GF-D8 (cell line): ENCODE results near the gene COL23A1.

Experiments
- DNase-seq: peaks from one replicate; lab custom pipeline; 2025; lab: John Stamatoyannopoulos, UW

COL23A1 gene

GRCh38 chr5:178554311-178554710 lies 35.9 kb downstream of the COL23A1 start:
- no peak for DNase-seq

- no peak for DNase-seq
Observed at GRCh38 chr5:178553517-178553916, 36.7 kb downstream of the COL23A1 start.

GRCh38 chr5:178551468-178551867 lies 38.7 kb downstream of the COL23A1 start:
- DNase-seq, result no peak

GRCh38 chr5:178551059-178551458 lies 39.1 kb downstream of the COL23A1 start:
- peak; percentile 7 for DNase-seq

- DNase-seq, result no peak
Observed at GRCh38 chr5:178548746-178549145, 41.4 kb downstream of the COL23A1 start.

GRCh38 chr5:178547753-178548415 lies 42.3 kb downstream of the COL23A1 start:
- DNase-seq, result no peak

GRCh38 chr5:178547052-178547666 lies 43.0 kb downstream of the COL23A1 start:
- no peak for DNase-seq

- DNase-seq, result no peak
Observed at GRCh38 chr5:178546675-178547033, 43.5 kb downstream of the COL23A1 start.

GRCh38 chr5:178545941-178546674 lies 44.1 kb downstream of the COL23A1 start:
- DNase-seq, result no peak

- no peak for DNase-seq
Observed at GRCh38 chr5:178545176-178545575, 45.0 kb downstream of the COL23A1 start.

- DNase-seq, result no peak
Observed at GRCh38 chr5:178544166-178544834, 45.9 kb downstream of the COL23A1 start.

- no peak for DNase-seq
Observed at GRCh38 chr5:178542455-178542854, 47.7 kb downstream of the COL23A1 start.

- no peak for DNase-seq
Observed at GRCh38 chr5:178540526-178540925, 49.7 kb downstream of the COL23A1 start.

- DNase-seq, result no peak
Observed at GRCh38 chr5:178538741-178539229, 51.4 kb downstream of the COL23A1 start.

GRCh38 chr5:178537467-178538371 lies 52.5 kb downstream of the COL23A1 start:
- no peak for DNase-seq

- DNase-seq, result no peak
Observed at GRCh38 chr5:178536541-178537466, 53.4 kb downstream of the COL23A1 start.

GRCh38 chr5:178535299-178536175 lies 54.7 kb downstream of the COL23A1 start:
- DNase-seq, result no peak

- DNase-seq, result no peak
Observed at GRCh38 chr5:178533136-178533535, 57.1 kb downstream of the COL23A1 start.

- no peak for DNase-seq
Observed at GRCh38 chr5:178532666-178533065, 57.5 kb downstream of the COL23A1 start.
